GM18519 (cell line): ENCODE results near the gene CYB561A3.
A peak's percentile ranks its signal among the peaks of the same experiment; 100 is the strongest.

ENCODE experiments used
- ATAC-seq: cut with Tn5 transposase; IDR thresholded peaks from one replicate; pipeline ENCODE4 v1.9.1; 2021; ENCODE audit warnings: mild to moderate bottlenecking, moderate library complexity; ENCODE audit not compliant: unreplicated experiment, low FRiP score

The CYB561A3 gene

DNA sequence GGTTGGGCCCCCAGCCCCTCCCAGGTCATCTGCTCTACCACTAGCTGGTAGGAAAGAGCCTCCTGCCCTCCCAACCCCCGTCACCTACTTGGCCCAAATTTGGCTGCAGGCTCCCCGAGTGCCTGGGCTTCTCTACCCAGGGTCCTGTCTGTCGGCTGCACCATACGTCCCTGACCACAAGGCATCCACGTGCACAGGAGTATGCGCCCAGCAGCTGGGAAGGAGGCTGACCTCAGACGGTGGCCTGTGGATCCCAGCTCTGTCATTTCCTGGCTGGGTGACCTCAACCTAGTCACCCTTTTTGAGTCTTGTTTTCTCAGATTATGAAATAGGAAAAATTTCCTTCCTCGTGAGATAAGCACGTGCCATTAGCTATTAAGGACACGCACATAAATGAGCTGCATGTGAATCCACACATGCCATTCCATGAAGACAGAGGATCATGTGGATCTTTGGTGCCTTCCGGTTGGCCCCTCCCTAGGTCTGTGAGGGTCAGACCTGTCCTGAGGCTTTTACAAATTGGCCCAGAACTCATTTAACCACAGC is 13.7 kb downstream of the CYB561A3 start:
- no peak for ATAC-seq

DNA sequence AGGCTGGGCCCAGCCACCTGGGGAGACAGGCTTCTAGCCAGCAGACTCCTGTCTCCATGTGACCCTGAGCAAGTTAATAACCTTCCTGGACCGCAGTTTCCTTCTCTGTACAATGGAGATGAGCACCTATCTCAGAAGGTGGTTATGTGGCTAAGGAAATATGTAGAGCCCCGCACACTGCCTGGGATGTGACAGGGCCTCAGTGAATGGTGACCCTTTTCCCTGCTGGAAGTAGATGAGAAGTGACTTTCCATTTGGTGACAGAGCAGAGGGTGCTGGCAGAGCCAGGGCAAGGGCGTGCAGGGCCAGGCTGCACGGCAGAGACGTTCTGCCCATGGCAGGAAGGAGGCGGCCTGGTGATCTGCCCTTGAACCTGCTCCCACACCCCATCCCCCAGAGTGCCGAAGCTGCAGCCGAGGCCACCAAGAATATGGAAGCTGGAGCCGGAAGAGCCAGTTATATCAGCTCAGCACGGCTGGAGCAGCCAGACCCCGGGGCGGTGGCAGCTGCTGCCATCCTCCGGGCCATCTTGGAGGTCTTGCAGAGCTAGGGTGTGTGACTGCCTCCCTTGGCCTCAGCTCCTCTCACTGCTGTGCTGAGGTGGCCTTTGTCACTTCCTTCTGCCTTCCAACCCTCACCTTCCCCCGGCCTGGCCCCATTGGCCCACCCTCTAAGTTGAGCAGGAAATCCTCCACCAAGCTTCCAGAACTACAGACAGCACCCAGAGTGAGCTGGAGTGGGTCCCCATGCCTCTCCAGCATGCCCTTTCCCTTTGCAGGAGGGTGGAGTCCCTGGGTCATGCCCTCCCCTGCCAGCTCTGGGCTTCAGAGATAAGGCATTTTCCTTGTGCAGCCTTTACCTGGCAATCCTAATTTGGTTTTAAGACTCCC is 15.5 kb downstream of the CYB561A3 start:
- no peak for ATAC-seq

DNA sequence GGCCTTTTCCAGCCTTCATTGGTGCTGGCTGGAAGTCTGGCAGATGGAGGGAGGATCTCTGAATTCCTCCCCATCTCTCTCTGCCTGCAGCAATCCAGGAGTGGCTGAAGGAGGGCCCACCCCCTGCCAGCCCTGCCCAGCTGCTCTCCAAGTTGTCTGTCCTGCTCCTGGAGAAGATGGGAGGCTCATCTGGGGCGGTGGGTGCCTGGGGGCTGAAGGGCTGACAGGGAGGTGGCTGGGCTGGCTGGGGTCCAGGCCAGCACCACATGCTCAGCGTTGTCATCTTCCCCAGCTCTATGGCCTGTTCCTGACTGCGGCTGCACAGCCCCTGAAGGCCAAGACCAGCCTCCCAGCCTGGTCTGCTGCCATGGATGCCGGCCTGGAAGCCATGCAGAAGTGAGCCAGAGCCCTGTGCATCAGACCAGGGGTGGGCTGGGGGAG is 16.5 kb downstream of the CYB561A3 start:
- ATAC-seq = no peak

DNA sequence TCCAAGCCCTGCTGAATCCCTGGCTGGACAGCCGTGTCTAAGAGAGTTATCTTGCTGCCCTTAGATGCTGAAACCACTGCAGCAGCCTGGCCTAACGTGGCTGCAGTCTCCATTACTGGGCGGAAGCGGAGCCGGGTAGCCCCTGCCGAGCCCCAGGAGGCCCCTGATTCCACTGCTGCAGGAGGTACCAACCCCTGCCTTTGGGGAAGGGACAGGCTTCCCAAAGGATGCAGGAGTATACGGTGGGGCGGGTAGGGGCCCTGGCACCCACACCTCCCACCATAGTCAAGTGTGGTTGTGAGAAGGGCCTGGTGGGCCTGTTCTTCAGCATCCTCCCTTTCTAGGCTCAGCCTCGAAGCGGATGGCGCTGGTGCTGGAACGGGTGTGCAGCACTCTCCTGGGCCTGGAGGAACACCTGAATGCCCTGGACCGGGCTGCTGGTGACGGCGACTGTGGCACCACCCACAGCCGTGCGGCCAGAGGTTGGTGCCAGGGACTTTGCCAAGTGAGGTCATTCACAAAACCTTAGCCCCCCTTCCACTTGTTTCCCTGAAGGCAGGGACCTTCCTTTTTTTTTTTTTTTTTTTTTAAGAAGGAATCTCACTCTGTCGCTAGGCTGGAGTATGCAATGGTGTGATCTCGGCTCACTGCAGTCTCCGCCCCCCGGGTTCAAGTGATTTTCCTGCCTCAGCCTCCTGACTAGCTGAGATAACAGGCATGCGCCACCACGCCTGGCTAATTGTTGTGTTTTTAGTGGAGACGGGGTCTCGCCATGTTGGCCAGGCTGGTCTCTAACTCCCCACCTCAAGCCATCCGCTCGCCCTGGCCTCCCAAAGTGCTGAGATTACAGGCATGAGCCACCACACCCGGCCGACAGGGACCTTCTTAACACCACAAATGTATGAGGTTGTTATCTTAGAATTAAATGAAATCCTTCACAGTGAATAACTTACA is 17.6 kb downstream of the CYB561A3 start:
- no peak for ATAC-seq

DNA sequence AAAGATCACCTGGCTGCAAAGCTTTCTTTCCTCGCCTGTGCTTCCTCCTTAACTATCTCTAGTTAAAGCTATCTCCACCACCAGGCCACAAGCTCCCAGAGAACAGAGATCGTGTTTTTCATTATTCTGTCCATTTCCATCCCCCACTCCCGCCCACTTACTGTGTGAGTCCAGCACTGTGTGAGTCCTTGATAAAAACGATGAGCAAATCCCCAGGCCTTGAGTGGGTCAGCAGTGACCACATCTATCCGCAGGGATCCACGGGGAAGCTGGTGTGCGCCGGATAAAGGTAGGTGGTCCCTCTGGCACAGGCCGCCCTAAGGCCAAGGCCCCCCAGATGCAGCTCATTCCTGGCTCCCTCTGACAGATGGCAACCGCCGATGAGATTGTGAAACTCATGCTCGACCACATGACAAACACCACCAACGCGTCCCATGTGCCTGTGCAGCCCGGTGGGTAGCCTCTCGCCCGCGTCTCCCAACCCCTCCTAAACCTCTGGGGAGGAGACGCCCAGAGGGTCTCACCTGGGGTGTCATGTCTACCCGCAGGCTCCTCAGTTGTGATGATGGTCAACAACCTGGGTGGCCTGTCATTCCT is 19.4 kb downstream of the CYB561A3 start:
- no peak for ATAC-seq

DNA sequence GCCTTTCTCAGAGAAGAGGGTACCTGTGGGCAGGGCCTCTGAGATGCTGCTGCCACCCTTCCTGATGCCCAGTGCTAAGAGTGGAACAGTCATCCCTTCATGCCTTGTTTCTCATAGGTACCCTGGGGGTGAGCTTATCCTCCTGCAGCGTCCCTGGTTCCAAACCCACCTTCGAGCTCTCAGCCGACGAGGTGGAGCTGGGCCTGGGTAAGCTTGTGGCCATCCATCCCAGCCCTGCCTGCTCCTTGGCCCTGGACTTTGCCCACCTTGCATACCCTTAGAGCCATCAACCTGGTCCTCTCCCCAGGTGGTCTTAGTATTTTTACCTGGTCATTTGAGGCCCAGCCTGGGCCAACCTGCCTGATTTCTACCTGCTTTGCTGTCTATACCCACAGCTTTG is 20.0 kb downstream of the CYB561A3 start:
- ATAC-seq = no peak

DNA sequence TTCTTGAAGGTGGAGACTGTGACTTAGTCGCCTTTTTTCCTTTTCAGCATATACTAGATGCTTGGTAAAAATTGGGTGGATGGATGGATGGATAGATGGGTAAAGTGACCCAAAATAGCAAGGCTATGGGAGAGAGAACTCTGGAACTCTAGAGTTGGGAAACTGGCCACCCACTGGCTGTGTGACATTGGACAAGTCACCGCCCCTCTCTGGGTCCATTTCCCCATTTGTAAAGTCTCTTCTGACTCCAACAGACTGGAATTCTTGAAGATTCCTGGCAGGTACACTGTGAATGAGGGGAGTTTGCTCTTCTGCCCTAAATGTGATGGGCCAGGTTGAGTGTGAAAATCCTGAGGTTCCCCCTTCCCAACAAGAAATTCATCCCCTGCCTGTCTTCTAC is 20.7 kb downstream of the CYB561A3 start:
- ATAC-seq = no peak

DNA sequence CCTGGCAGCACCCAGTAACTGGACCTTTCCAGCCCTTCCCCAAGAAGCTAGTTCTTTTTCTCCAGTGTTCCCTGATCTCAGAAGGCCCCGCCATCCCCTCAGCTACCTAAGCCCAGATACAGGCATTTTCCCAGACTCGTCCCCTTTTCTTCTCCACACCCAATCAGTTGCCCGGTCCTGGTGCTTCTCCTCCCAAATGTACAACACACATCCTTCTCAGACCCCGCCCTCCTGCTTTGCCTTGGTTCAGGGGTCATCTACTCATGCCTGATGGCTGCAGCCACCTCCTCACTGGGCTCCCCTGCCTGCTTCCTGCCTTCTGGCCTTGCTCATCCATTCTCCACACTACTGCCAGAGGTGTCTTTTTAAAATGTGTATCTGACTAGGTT is 22.2 kb downstream of the CYB561A3 start:
- no peak for ATAC-seq

DNA sequence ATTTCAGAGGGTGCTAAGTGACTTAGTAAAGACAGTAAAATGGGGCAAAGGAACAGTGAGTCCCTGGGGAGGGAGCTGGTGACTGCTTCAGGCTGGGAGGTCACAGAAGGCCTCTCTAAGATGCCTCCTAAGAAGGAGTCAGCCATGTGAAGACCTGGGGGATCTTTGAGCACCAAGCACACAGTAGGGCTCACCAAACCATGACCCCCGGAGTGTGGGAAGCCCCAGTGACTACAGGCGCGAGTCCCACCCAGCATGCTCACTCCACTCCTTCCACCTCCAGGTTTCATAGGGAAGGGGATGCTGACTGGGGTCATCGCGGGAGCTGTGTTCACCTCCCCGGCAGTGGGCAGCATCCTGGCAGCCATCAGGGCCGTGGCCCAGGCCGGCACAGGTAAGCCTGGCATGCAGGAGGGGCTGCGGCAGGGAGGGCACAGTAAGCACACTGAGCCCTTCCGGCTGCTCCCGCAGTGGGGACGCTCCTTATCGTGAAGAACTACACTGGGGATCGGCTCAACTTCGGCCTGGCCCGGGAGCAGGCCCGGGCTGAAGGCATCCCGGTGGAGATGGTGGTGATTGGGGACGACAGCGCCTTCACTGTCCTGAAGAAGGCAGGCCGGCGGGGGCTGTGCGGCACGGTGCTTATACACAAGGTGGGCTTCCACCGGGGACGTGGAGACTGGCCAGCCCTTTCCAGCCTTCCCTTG is 22.7 kb downstream of the CYB561A3 start:
- ATAC-seq = no peak

DNA sequence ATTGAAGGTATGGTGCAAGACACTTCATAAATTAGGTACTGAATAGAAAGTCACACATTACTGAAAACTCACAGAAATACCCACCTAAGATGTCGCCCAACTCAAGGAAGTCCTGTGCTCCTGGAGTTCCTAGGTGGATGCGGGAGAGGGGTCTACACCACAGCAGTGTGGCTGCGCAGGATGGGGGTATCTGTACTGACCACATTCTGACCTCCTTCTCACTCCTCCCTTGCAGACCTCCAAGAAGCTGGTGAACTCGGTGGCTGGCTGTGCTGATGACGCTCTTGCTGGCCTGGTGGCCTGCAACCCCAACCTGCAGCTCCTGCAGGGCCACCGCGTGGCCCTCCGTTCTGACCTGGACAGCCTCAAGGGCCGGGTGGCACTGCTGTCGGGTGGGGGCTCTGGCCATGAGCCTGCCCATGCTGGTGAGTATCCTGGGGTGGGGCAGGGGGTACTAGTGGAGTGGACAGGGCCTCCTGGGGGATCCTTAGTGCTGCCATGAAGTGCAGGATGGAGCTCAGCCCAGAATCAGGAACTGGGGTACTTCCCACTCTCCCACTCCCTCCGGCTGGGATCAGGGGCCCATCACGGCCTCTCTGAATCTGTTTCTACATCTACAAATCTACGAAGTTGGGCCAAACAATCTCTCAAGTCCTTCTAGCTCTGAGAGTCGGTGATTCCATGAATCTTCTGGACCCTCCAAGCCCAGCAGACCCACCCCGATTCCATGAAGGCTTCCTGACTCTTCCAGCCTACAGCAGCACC is 23.8 kb downstream of the CYB561A3 start:
- ATAC-seq = no peak

DNA sequence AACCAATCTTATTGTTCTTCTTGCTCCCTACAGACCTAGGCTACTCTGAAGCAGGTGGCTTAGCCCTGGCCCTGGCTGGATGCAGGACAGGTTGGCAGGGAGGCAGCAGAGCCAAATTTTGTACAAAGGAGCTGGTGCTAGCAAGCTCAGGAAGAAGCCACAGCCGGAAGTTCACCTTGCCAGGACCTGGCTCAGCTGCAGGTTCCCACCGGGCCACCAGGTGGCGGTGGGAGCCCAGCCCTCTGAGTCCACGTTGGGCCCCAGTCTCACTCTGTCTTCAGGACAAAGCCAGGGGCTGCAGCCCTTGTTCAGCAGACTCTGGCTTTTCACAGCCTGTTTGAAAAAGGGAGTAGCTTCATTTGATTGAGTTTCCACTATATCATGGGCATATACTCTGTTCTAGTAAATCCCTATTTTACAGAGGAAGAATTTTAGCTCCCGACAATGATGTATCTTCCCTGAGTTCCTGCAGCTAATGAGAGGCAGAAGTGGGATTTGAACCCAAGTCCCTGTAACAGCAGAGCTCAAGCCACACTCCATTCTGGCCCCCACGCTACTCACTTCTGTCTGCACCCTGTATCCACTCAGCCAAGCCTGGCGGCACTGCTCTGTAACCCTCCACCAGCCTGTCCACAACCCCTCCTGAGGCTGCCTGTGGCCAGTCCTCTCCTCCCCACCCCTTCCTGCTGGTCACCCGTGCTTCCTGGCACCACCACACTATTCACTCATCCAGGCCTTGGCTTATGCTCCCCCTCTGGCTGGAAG is 25.3 kb downstream of the CYB561A3 start:
- peak; percentile 52 for ATAC-seq

DNA sequence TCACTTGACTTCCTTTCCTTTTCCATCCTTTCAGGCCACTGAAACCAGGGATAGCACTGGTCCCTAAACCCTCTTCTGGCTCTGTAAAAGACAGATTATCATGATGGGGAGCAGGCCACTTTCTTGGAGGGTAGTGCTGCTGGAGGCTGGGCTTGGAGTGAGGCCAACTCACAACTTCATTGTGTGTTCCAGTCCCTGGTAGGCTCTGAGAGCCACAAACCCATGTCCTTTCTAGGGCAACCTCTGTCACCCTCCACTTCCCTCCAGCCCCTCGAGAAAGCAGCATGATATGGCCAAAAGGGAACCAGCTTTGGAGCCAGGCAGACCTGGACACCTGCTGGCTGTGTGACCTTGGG is 26.3 kb downstream of the CYB561A3 start:
- ATAC-seq = no peak

DNA sequence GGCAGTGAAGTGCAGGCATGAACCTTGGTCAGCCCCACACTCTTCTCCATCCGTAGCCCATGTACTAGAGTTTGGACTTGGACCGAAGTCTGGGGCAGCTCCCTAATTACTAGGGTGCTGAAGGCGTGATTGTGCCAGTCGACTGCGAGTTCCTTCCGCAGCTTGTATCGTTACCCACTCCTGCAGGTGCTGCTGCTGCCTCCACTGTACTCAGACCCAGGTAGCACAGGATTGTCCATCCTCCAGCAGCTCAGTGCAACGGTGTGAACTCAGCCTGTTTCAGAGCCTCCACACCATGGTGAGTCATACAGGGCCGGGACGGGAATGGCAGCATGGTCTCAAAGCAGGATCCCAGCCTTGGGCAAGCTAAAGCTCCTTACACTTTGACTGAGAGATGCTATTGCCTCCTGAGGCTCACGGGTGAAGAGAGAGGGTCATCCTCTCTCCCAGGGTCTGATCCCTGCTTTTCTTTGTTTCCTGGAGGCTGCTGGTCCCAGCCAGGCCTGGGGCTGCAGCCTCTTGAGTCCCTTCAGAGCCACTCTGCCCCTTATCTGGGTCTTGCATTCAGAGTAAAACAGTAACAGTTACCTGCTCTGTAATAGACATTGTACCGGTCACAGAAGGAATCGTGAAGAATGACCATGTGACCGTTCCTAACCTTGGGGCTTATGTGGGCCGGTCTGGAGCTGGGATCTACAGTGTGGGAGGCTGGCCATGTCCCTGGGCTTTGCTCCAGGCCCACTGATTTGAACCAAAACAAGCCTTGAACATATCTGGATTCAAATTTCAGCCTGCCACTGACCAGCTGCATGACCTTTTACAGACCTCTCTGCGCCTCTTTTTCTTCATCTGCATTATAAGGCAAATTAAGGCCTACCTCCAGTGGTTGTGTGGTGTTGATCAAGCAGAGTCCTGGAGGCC is 27.0 kb downstream of the CYB561A3 start:
- no peak for ATAC-seq

DNA sequence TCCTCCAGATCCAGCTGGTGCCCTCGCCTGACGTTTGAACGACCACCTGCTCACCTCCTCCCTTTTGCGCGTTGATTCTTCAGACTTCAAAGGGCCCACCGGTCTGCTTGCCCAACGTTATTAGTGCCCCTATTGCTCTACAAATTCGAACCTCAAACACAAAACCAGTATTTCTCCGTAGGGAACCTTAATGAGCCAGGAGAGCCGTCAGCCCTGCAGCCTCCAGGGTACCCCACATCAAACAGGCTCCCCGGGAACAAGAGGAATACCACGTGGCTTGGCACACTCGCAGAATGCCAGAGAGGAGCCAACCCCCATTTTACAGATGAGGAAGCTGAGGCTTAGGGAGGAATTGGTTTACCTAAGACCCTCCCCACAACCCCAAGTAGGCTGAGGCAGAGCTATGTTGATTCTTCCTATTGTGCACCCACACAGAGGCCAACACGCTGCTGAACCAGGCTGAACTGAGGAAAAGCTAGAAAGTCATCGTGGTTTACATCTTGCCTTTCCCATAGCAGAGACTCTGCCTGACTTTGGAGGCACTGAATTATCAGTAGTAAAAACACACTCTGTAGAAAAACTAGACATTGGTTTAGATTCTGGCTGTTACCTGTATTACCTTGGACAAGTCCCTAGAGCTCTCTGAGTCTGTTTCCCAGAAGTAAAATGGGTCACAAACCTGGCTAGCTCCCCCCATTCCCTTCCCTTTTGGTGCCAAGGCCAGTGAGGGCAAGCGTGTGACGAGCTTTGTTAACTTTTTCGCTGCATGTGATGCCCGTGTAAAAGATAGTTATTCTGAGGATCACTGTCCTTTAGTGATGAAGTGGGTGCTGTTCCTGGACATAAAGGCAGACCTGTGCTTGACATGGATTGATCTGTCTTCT is 27.9 kb downstream of the CYB561A3 start:
- ATAC-seq = no peak

DNA sequence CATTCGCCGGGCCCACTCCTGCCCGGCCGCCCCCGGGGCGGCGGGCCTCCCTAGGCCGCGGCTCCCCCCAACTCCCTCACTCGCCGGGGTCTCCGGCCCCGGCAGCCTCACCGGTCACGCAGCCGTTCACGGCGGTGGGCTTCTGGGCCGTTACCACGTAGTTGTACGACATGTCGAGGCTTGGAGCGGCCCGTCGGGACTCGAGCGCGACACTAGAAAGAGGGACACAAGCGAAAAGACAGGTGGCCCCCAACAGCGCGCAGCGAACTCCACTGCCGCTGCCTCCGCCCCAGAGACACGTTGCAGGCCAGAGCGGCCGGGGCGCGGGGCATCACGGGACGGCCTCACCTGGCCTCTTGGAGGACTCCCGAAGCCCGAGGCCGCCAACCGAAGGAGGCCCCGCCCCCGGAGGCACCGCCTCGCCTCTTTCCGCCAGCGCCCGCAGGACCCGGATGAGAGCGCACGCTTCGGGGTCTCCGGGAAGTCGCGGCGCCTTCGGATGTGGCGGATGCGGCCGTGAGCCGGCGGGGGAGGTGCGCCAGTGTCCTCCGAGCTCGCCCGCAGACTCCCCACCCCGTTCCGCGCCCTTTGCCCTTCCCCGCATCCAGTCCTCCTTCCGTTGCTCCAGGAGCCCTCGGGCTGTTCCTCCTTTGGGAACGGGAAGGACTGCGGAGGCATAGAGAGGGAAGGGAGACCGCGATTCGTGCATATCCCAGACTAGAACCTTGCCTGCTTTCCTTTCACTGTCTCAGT is 28.7 kb downstream of the CYB561A3 start, which contains the start of the genes DDB1 and TKFC:
TSS of gene DDB1 (minus strand) at position 309 of the 753 bp plus-strand sequence. CDS start at position 172, 137 bp downstream.
TSS of gene TKFC (plus strand) at position 432 of the 753 bp plus-strand sequence. CDS start 1,501 bp downstream, outside the sequence.
- ATAC-seq = peak; percentile 65
